Parathyroid adenoma (tissue), 2 donors: Measurements from ENCODE around the gene CNTN1.

Experiments
- H2AFZ ChIP-seq: fragments of 300-600 bp; sonication (generic); one replicate; pipeline ENCODE4 v1.7.0; 2017; ENCODE audit warnings: antibody characterized with exemption, mild to moderate bottlenecking
- H3K27ac ChIP-seq: fragments of 300-600 bp; sonication (generic); one replicate; pipeline ENCODE4 v1.7.0; 2017
- H3K27me3 ChIP-seq: fragments of 300-600 bp; sonication (generic); one replicate; pipeline ENCODE4 v1.7.0; 2017; ENCODE audit warnings: low read length; ENCODE audit not compliant: control insufficient read depth, insufficient read depth
- H3K36me3 ChIP-seq: fragments of 300-600 bp; sonication (generic); one replicate; pipeline ENCODE4 v1.7.0; 2017; ENCODE audit warnings: low read length; ENCODE audit not compliant: control insufficient read depth, insufficient read depth
- H3K4me1 ChIP-seq: fragments of 300-600 bp; sonication (generic); one replicate; pipeline ENCODE4 v1.7.0; 2017; ENCODE audit warnings: control low read depth
- H3K4me2 ChIP-seq: fragments of 300-600 bp; sonication (generic); one replicate; pipeline ENCODE4 v1.7.0; 2017; ENCODE audit warnings: low read length
- H3K4me3 ChIP-seq: fragments of 300-600 bp; sonication (generic); one replicate; pipeline ENCODE4 v1.7.0; 2017; ENCODE audit warnings: low read depth, low read length
- H3K79me2 ChIP-seq: fragments of 300-600 bp; sonication (generic); one replicate; pipeline ENCODE4 v1.7.0; 2017; ENCODE audit warnings: control low read depth
- H3K9ac ChIP-seq: fragments of 300-600 bp; sonication (generic); one replicate; pipeline ENCODE4 v1.7.0; 2017; ENCODE audit warnings: mild to moderate bottlenecking
- H3K9me3 ChIP-seq: fragments of 300-600 bp; sonication (generic); one replicate; pipeline ENCODE4 v1.7.0; 2017; ENCODE audit warnings: low read length; ENCODE audit not compliant: control insufficient read depth
- TF ChIP-seq, protein P1 (sequence below): fragments of 300-600 bp; sonication (generic); IDR thresholded peaks from one replicate; pipeline ENCODE4 v1.7.0; 2017; ENCODE audit warnings: antibody characterized with exemption, mild to moderate bottlenecking
- donor health status: primary hyperparathyroidism.

Gene CNTN1

DNA sequence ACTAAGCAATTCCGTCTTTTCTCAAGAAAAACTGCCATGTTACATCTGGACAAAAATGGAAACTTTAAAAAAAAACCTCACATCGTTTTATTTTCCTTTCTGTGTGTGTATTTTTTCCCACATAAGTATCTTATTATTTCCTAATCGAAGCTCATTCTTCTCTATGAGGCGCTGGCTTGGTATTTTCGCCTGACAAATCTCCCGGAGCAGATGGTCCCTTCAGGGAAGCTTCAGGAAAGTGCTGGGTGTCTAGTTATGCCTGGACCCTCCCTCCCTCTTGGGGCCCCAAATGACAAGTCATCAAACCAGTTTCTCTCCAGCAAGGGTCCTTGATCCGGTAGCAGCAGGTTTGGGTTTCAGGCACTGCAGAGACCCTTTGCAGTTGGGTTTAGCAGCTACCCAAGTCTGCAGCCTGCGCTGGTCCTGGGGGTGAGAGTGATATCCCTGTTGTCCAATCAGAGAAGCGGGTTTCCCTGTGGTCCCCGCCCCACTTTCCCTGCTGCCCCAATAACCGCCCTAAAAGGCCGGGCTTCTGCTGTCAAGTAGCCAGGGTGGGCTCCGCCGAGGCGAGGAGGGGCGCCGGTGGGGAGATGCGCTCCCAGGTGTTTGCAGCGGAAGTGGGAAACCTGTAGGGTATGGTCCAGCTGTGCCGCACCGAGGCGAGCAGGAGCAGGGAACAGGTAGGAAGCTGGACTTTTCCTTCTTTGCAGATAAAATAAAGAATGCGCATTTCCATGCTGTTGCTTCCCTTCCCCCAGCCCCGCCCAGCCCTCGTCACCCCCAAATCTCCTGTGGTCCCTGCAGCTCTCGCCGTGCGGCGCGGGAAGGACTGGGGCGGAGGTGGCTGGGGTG, at the start of gene CNTN1:
CNTN1 (plus strand) TSS at position 527 of the 852 bp plus-strand sequence.
- Histone ChIP-seq H3K4me3 (peak within 1 kb of the TSS; percentile 48), H3K79me2 (no peaks in the 10 kb centered on the region), H2AFZ (peak within 1 kb of the TSS; percentile 84), H3K27me3 (no peaks in the 10 kb centered on the region), H3K4me1 (peaks cover 3% of the 10 kb centered on the region), H3K36me3 (no peaks in the 10 kb centered on the region), H3K9me3 (no peaks in the 10 kb centered on the region), H3K4me2 (peak within 1 kb of the TSS; percentile 68), H3K9ac (no peak within 1 kb of the TSS), H3K27ac (peak within 1 kb of the TSS; percentile 50)
- TF ChIP-seq, protein P1, sequence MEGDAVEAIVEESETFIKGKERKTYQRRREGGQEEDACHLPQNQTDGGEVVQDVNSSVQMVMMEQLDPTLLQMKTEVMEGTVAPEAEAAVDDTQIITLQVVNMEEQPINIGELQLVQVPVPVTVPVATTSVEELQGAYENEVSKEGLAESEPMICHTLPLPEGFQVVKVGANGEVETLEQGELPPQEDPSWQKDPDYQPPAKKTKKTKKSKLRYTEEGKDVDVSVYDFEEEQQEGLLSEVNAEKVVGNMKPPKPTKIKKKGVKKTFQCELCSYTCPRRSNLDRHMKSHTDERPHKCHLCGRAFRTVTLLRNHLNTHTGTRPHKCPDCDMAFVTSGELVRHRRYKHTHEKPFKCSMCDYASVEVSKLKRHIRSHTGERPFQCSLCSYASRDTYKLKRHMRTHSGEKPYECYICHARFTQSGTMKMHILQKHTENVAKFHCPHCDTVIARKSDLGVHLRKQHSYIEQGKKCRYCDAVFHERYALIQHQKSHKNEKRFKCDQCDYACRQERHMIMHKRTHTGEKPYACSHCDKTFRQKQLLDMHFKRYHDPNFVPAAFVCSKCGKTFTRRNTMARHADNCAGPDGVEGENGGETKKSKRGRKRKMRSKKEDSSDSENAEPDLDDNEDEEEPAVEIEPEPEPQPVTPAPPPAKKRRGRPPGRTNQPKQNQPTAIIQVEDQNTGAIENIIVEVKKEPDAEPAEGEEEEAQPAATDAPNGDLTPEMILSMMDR, result no peak

DNA sequence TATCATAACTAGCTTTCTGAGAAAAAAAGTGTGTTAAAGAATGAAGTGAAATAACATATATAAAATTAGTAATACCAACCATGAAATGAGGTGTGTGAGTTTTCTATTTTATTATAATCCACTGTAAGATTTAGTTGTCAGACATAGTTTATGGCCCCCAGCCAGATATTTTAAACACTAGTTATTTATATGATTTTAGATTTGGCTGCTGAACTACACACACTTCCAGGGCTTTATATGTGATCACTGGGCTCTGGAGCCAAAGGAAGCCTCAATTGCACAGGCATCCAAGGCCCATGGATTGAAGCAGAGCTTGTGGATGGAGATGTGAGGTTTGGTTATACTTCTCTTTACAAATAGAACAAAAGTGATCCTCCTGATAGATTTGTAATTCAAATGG, 48.7 kb upstream of the CNTN1 start:
- Histone ChIP-seq H3K9ac (no peak overlapping the region), H3K9me3 (no peaks in the 10 kb centered on the region), H3K79me2 (no peaks in the 10 kb centered on the region), H3K4me2 (no peak overlapping the region), H3K4me3 (no peak overlapping the region), H3K4me1 (no peaks in the 10 kb centered on the region), H2AFZ (no peak overlapping the region), H3K27ac (no peak overlapping the region), H3K36me3 (no peaks in the 10 kb centered on the region), H3K27me3 (no peaks in the 10 kb centered on the region)
- TF ChIP-seq, protein P1, result no peak

DNA sequence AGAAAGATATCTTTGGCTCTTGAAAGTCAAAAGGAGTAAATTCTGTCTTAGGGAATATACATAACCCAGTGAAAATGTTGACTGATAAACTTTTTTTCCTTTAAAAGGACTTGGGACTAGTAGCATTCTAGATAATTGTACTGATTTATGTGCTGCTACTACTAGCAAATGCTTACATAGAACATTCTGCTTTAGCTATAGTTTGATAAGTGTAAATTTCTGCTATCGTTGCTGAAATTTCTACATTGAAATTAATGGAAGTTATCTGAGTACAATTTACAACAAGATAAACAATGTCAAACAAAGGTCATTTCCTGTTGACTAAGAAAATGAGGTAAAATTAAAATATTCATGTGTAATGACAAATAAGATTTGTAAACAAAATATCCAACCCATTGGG, 48.3 kb upstream of the CNTN1 start:
- Histone ChIP-seq H3K36me3 (no peaks in the 10 kb centered on the region), H3K9ac (no peak overlapping the region), H3K27me3 (no peaks in the 10 kb centered on the region), H3K4me2 (no peak overlapping the region), H3K27ac (no peak overlapping the region), H2AFZ (no peak overlapping the region), H3K4me1 (no peaks in the 10 kb centered on the region), H3K4me3 (no peak overlapping the region), H3K79me2 (no peaks in the 10 kb centered on the region), H3K9me3 (no peaks in the 10 kb centered on the region)
- TF ChIP-seq, protein P1, result no peak

DNA sequence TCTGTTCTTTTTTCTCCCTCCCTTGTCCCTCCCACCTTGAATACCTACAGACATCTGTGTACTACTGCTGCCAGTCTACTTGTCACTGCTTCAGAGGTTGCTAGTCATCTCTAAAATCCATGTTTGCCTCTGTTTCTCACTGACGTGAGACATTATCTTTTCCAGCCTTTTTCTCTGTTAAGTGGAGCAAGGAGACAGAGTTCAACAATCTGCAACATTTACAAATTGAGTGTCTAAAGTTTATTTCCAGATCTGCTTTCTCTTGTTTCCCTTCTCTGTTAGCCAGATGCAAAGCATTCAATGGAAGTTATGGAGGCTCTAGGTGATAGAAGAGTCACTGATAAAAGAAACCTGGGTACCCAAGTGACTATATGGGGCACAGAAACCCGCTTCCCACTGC, 47.5 kb upstream of the CNTN1 start:
- no peaks in the 10 kb centered on the region for H3K4me1 ChIP-seq

More for the DNA sequence above, 47.5 kb upstream of the CNTN1 start:
- H3K4me2 ChIP-seq, result no peak overlapping the region
- no peaks in the 10 kb centered on the region for H3K27me3 ChIP-seq
- H3K79me2 ChIP-seq, result no peaks in the 10 kb centered on the region
- no peak overlapping the region for H3K9ac ChIP-seq
- H2AFZ ChIP-seq, result no peak overlapping the region
- no peaks in the 10 kb centered on the region for H3K9me3 ChIP-seq
- TF ChIP-seq, protein P1, result no peak
- no peak overlapping the region for H3K4me3 ChIP-seq
- no peaks in the 10 kb centered on the region for H3K36me3 ChIP-seq
- H3K27ac ChIP-seq, result no peak overlapping the region
